GM21723 (cell line): ENCODE measurements around the gene COLEC11.
A peak's percentile ranks its signal among the peaks of the same experiment; 100 is the strongest.

Experiments used
- ATAC-seq: cut with Tn5 transposase; IDR thresholded peaks from one replicate; pipeline ENCODE4 v1.9.1; 2021; ENCODE audit warnings: mild to moderate bottlenecking, moderate library complexity; ENCODE audit not compliant: unreplicated experiment

The COLEC11 gene

DNA sequence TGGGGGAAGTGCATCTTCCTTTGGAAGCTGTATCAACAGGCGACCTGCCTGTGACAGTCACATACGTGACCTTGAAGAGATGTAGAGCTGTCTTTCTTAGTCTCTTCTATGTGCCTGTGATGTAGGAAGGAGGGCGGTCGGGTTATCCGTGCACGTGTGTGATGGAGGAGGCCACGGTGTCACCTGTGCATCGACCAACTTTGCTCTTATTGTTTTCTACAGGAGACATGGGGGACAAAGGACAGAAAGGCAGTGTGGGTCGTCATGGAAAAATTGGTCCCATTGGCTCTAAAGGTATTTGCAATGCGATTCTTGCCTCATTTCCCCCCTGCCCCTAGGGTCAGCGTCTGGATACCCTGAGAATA, 42.4 kb downstream of the COLEC11 start:
- ATAC-seq: no peak

DNA sequence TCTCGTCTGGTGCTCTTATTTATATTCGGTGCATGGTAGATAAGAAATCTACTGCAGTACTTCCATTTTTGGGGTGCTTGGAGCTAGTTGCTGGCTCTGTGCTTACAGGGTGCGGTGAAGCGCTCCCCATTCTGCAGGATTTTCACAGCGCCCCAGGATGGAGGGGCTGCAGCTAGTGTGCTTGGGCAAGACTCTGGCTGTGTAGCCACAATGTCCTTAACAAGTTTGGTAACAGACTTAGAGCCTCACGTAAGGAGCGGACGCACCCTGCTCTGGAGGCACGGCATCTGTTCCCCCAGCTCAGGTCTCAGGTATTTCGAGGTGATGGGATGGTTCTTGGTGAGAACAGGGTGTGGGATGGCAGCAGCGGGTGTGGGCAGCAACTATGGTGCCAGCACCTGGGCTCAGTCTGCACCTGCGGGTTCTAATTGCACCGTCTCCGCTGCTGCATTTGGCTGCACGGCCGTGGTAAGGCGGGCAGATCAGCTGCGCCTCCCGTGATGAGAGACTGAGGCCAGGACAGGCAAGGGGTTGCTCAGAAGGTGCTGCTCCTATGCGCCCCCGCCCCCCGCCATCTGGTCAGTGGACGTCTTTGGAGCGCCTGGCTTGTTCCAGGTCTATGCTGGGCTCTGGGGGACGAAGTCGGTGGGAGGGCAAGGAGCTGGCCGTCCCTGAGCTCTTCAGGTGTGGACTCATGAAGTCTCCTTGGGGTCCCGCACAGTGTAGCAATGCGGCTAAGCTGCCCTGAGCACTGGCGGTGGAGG, 43.0 kb downstream of the COLEC11 start:
- no peak for ATAC-seq

DNA sequence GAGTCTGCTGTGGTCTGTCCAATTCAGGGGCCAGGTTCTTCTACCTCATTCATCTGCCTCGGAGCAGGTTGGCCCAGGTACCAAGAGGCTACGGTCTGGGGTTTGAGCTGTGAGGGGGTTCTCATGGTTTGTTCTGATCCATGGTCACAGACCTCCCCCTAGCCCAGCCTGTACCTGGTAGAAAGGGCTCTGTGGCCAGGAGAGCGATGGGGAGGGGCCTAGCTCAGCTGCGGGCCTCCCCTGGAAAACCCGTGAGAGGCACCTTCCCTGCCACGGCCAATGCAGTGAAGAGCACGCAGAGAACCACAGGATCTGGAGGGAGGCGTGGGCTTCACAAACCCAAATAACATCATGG, 43.5 kb downstream of the COLEC11 start:
- ATAC-seq: no peak

DNA sequence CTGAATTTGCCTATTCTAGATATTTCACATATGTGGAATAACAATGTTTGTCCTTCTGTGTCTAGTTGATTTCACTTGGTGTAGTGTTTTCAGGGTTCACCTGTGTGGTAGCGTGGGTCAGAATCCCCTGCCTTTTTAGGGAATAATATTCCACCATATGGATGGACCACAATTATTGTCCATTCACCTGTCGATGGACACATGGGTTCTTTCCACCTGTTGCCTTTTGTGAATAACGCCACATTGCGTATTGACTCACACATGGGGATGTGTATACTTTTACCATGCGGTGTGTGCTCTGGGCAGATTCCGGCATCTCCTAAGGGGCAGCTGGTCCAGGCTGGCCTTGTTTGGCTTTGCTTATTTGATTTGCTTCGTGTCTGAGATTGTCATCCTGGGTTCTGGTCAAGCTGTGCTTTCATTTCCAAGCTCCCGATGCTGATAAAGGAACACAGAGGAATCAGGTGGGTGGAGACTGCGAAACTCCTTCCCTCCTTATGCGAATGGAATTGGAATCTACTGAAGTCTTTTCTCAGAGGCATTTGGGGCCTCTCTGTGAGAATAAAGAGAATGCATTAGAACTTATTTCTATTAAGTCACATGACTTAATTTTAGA, 44.2 kb downstream of the COLEC11 start:
- no peak for ATAC-seq

DNA sequence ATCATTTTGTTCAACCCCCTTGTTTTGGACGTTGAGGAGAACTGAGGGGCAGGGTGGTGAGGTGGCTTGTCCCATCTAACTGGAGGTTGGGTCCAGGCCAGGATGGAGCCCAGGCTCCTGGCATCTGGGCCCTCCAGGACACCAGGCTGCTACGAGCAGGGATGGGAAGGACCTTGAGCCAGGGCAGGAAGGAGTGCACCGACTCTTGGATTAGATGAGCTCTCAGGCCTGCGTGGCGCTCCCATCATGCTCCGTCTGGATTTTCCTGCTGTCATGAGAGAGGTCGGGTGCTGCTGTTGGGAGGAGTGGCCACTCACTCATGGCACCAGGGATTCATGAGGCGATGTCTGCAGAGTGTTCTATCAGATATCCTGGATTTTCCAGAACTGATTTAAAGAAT, 44.7 kb downstream of the COLEC11 start:
- no peak for ATAC-seq

DNA sequence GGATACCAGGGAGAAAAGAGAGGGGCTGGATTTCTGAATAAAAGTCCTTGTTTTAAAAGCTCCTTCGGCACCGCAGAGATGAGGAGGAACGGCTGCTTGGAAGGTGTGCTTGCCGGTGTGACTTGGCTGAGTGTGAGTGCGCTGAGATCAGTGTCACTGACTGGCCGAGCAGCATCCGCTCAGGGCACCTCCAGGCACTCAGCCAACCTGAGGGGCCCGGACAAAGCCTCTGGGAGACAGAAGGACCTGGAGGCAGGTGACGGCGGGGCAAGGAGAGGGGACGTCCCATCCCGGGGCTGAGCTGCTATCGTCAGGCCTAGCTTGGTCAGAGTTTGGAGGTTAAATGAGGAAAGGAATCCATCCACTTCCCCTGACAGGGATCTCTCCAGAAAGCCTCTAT, 46.3 kb downstream of the COLEC11 start:
- ATAC-seq: no peak

DNA sequence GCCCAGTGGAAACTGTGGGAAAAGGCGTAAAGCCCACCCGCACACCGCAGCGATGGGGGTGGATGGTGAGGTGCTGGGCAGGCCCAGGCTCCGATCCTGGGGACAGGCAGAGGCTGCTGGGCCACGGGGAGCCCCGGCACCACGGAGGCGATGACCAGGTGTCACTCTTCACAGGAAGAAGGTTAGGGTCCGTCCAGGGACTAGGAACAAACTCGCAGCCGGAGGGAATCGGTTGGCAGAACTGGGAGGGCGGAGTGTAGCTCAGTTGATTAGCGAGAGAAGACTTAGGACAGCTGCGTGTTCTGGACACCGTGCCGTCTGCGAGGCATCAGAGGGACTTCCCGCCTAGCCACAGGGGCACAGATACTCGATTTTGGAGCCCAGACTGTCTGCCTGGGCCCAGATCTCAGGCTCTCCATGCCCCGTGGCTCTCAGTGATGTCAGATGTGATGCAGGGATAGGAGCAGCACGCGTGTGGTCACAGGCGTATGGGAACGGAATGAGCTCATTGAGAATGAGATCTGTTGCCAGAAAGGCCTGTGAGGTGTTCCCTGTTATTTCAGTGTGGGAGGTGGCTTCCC, 47.0 kb downstream of the COLEC11 start:
- ATAC-seq: no peak

DNA sequence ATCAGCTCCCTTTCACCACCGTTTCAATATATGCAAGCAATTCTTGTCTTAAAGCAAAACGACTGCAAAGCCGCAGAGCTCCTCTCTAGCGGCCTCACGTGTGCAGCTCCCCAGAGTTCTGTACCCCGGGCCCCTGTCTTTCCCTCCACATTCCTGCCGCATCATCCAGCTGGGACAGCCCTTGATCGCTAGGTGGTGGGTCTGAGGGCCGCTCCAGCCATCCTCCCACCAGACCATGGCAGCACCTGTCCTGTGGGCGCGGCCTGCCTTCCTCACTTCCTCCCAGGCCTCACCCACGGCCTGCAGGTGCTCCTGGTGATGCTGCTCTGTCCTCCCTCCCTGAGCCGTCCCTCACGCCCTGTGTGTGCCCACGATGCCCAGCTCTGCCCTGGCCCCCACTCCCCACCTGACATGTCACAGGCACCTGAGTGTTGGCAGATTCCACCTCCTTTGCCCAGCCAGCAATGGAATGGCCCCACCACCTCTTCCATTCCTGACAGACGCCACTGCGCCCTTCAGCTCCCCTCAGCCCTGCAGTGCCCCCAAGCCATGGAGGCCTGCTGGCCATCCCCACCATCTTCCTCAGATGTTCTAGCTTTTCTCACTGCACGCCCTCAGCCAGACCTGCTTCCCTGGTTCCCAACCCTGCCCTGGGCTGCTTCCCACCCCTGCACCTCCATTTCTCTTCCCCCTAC, 47.8 kb downstream of the COLEC11 start:
- ATAC-seq: no peak

DNA sequence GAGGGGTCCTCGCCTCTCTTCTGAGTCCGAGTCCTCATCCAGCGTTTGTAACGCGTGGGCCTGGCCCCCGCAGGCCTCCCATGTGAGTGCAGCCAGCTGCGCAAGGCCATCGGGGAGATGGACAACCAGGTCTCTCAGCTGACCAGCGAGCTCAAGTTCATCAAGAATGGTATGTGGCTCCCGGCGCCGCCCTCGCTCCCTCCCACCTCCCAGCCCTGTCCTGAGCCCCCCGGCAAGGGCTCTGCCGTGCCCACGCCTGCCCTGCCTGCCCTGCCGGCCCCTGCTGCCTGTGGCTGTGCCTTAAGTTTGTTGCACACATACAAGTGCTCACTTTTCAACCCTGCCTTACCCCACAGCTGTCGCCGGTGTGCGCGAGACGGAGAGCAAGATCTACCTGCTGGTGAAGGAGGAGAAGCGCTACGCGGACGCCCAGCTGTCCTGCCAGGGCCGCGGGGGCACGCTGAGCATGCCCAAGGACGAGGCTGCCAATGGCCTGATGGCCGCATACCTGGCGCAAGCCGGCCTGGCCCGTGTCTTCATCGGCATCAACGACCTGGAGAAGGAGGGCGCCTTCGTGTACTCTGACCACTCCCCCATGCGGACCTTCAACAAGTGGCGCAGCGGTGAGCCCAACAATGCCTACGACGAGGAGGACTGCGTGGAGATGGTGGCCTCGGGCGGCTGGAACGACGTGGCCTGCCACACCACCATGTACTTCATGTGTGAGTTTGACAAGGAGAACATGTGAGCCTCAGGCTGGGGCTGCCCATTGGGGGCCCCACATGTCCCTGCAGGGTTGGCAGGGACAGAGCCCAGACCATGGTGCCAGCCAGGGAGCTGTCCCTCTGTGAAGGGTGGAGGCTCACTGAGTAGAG, 48.7 kb downstream of the COLEC11 start:
- ATAC-seq: no peak

DNA sequence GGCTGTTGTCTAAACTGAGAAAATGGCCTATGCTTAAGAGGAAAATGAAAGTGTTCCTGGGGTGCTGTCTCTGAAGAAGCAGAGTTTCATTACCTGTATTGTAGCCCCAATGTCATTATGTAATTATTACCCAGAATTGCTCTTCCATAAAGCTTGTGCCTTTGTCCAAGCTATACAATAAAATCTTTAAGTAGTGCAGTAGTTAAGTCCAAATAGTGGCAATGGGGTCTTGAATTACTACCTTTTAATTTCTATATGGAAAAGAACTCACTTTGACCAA, 49.3 kb downstream of the COLEC11 start:
- ATAC-seq: peak; percentile 80

DNA sequence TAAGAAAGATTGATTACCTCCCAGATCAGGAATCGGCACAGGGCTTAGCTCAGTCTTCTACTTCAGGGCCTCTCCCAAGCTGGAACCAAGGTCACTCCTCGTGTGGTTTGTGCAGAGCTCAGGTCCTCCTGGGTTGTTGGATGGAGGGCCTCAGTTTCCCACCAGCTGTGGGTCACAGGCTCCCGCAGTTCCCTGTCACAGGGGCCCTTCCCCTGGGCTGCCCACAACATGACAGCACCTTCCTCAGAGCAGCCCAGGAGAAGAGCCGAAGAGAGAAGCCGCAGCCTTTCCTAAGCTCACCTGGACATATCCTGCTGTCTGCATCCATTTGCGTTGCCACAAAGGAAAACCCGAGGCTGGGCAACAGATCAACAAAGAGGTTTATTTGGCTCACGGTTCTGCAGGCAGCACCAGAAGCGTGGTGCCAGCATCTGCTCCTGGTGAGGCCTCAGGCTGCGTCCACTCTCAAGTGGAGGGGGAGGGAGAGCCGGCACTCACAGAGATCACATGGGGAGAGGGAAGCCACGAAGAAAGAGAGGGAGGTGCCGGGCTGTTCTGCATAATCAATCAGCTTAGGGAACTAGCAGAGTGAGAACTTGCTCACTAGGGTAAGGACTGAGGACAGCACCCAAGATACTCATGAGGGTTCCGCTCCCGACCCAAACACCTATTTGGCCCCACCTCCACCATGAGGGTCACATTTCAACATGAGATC, 50.1 kb downstream of the COLEC11 start:
- no peak for ATAC-seq

DNA sequence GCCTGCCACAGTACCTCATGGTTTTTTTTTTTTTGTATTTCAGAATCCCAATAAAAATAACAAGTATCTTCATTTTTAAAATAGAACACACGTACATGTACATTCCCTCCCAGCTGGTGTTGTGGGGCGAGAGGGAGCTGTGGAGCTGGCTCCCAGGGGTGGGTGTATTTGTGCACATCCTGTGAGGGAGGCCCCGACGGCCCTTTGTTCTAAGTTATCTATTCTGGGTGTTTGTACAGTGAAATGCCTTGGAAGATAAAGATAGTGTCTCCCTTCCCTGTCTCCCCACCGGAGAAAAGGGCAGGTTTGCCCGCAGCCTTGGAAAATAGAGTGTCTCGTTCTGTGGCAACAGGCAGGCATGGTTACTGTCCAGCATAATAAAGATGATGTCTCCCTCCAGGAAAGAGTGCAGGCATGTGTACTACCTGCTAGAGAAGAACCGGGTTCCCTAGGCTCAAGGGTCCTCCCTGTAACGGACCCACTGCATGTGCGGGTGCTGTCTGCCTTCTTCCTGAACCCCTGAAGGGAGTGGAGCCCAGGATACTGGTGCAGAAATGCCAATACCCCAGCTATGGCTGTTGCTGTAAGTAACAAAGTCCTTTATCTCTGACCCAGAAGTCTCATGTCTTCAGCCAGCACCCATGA, 51.0 kb downstream of the COLEC11 start:
- no peak for ATAC-seq

DNA sequence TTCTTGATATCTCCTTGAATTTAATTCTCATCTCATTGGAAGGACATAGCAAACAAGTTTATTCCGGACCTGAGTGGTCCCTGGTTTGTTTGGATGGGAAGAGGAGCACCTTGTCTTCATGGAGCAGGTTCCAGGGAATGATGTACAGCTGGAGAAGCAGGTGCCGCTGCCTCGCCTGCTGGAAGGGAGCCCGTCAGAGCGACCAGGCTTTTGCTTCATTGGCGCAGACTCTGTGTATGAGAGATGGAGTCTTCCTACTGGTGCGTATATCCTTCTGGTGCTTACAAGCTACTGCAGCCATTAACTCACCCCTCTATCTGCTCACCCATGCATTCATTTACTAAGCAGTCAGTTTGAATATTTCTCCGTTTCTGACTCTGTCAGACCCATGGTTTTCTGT, 51.5 kb downstream of the COLEC11 start:
- ATAC-seq: no peak

DNA sequence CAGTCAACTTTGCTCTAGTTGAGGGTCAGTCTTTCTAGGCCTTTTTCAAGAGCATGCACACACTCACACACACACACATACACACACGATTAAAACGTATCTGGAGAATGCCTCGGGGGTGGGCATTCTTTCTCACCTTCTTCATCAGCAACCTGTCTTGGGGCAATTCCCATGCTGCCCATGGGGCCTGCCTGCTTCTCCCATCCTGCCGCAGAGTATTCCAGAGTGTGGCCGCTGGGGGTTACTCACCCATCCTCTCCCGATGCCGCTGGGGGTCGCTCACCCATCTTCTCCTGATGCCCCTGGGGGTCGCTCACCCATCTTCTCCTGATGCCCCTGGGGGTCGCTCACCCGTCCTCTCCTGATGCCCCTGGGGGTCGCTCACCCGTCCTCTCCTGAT, 52.3 kb downstream of the COLEC11 start:
- no peak for ATAC-seq

DNA sequence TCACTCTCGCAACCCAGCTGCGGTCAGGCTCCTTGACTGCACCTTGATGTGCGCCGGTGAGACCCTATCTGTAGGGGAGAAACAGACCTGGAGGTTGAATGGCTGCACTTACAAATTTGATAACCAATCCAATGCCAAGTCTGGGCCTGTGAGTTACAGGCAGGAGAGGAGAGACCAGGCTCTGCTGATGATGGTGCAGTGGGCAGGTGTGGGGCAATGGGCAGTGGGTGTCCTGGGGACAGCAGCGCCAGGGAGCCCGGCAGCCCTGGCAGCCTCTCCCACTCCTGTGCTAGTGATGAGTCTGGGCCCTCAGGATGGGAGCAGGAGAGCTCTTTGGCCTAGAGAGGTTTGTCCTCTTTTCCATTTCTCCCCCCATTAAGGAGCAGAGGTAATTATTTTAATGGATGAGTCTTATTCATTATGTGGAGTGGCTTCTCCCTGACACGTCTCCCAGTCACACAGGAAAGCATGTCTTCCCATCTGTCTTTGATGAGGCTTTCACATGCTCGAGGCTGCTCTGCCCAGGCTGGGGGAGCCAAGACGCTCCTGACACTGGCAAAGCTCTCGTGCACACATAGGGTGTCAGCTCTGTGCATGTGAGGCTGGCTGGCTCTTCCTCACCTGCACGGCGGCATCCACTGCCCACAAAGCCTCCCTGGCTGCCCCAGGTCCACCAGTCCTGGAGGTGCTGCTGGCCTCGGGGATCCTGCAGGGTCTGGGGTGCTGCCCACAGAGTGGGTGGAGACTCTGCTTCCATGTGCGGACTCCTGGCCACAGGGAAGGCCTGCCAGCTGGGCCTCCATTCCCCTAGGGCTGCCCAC, 53.1 kb downstream of the COLEC11 start:
- ATAC-seq: no peak

DNA sequence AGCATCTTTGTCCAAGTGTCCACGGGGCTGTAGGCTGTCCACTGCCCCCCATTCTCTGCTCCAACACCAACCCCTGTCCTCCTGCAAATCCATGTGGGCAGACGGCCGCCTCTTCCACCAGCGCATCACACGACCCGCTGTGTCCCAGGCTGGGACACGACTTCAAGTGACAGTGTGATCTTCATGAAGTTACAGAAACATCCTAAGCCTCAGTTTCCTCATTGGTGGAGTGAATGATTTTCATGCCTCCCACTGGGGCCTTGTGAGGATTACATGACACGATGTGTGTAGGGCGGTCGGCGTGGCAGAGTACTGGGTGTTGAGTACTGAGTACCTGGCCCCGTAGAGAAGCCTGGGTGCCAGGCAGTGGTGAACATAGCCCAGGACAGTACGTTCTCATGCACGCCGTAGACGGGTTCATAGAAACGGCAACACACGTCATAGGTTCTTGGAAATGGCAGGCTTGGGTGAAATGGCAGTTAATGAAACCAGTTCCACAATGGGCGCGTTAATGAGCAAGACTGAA, 53.8 kb downstream of the COLEC11 start:
- no peak for ATAC-seq

DNA sequence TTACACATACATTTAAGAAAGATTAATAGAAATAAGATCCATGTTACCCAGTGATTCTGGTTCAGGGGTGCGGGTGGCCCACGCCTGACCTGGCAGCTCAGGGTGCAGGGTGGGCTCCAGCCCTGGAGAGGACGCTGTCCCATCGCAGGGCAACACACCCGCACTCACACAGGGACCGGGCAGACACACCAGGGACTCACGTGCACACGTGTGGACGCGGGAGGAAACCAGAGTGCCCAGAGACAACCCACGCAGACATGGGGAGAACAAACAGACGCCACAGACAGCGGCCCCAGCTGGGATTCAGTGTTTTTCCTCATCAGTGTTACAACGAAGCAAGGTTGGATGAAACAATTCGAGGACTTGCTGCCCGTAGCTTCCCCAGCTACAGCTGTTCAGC, 54.7 kb downstream of the COLEC11 start:
- no peak for ATAC-seq

DNA sequence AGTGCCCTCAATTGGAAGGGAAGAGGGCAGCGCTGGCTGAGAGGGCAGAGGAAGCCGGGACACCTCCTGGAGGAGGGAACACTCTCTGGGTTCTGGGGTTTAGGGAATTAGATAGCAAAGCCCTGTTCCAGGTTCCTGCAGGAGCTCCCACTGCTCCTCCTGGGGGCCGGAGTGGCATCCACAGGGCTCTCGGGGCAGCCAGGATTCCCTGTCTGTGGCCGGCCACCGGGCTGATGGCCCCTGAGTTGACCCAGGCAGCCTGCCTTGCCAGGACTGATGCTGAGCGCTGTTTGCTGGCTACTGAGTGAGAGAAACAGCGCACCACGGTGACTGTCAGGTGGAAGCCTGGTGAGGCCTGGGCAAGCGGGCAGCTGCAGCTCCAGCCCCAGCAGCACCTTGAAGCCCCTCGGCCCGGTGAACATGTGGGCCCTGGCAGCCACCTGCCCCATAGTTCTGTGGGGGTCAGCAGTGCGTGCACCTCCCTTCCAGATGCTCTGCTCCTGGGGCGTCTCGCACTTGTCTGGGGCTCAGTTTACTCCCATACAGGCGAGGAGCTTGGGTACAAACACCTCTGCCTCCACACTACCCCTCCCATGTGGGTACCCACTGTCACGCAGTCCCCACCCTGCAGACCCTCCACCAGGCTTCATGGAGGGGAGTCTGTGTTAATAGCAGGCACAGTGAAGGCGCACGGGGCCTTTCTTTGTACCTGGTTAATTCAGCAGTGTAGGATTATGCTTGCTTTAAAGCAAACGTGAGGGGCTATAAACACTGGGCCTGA, 55.4 kb downstream of the COLEC11 start:
- ATAC-seq: no peak
